LNCaP clone FGC (cell line): ENCODE data around the gene MB21D2.
"Not testable (repeated sequence)": the region's sequence is repeated elsewhere in the genome, so short reads cannot be mapped to it uniquely, and the experiment has no call there.

Source experiments
- DNase-seq: peaks from one replicate; pipeline ENCODE4 v3.0.0-alpha.2; 2011; ENCODE audit warnings: low read depth
- H3K4me3 ChIP-seq: 2 replicates; pipeline ENCODE4 v1.5.1; 2011; ENCODE audit warnings: mild to moderate bottlenecking, low read depth, low read length, control low read depth
- CTCF ChIP-seq: IDR thresholded peaks from 2 replicates; pipeline ENCODE4 v1.5.1; 2012; ENCODE audit warnings: mild to moderate bottlenecking; ENCODE audit not compliant: control insufficient read depth, insufficient read depth; ENCODE audit errors: extremely low read depth

MB21D2 gene

GRCh38 chr3:192857260-192857661 lies 60.4 kb downstream of the MB21D2 start:
- no peak for TF ChIP-seq CTCF
- no peak overlapping the region for H3K4me3 ChIP-seq
- DNase-seq = no peak

GRCh38 chr3:192855434-192855833 lies 62.2 kb downstream of the MB21D2 start:
- no peak for DNase-seq
- no peak overlapping the region for H3K4me3 ChIP-seq
- no peak for TF ChIP-seq CTCF

- DNase-seq = peak; percentile 84
- no peak for TF ChIP-seq CTCF
- no peak overlapping the region for H3K4me3 ChIP-seq
Measured at GRCh38 chr3:192851821-192852372, 65.8 kb downstream of the MB21D2 start.

- H3K4me3 ChIP-seq = no peak overlapping the region
- no peak for DNase-seq
- TF ChIP-seq CTCF = no peak
Measured at GRCh38 chr3:192850451-192850981, 67.1 kb downstream of the MB21D2 start.

GRCh38 chr3:192849821-192850220 lies 67.8 kb downstream of the MB21D2 start:
- H3K4me3 ChIP-seq, DNase-seq: not testable (repeated sequence)

- TF ChIP-seq CTCF = no peak
- DNase-seq = no peak
- H3K4me3 ChIP-seq = no peak overlapping the region
Measured at GRCh38 chr3:192848371-192849233, 69.1 kb downstream of the MB21D2 start.

- no peak for DNase-seq
- no peak overlapping the region for H3K4me3 ChIP-seq
- TF ChIP-seq CTCF = no peak
Measured at GRCh38 chr3:192847941-192848340, 69.7 kb downstream of the MB21D2 start.
